AG04449 (cell line): Measurements from ENCODE around the gene U2AF2.

Experiments used
- CTCF ChIA-PET: fragments of 350-600 bp; formaldehyde crosslinking; extraction: SDS; loops from one replicate; lab custom pipeline; 2021; ENCODE audit warnings: antibody characterized with exemption; lab: Yijun Ruan, JAX
- POLR2A ChIA-PET: fragments of 400-600, 350-600 bp; formaldehyde crosslinking; extraction: SDS; loops from one replicate; lab custom pipeline; 2020; ENCODE audit warnings: antibody characterized with exemption, inconsistent platforms; lab: Yijun Ruan, JAX
- DNase-seq: peaks from one replicate; pipeline ENCODE4 v3.0.0-alpha.2; 2010; ENCODE audit warnings: low read depth, low spot score
- H3K4me3 ChIP-seq: 2 replicates; pipeline ENCODE4 v1.5.1; 2011; ENCODE audit warnings: low read depth, mild to moderate bottlenecking, control low read depth, low read length
- CTCF ChIP-seq: IDR thresholded peaks from one replicate; pipeline ENCODE4 v1.5.1; 2011; ENCODE audit warnings: mild to moderate bottlenecking, moderate library complexity, low read length, control low read depth, inconsistent platforms; ENCODE audit not compliant: insufficient read depth; ENCODE audit errors: missing control alignments

U2AF2 gene

GRCh38 chr19:55619286-55619685, 35.5 kb upstream of the U2AF2 start:
- no peak overlapping the region for H3K4me3 ChIP-seq
- TF ChIP-seq CTCF, result no peak
- ChIA-PET CTCF (interaction anchor here (1.8 to 5.4 kb wide), 4 partner anchors 12 to 115 kb away, joined by 5 to 53 read pairs (median 28); partner anchors contain the start of gene ZNF865), POLR2A (interaction anchor here (0.6 kb wide), 1 partner anchor 13 kb away, joined by 3 read pairs; no protein-coding TSS in a partner anchor)
- no peak for DNase-seq

- TF ChIP-seq CTCF, result no peak
- CTCF ChIA-PET, result interaction anchor here (1.4 to 5.4 kb wide), 4 partner anchors 12 to 153 kb away, joined by 5 to 53 read pairs (median 28); partner anchors contain the start of gene ZNF865
- H3K4me3 ChIP-seq, result no peak overlapping the region
- POLR2A ChIA-PET, result interaction anchor here (0.9 kb wide), 1 partner anchor 126 kb away, joined by 3 read pairs; no protein-coding TSS in a partner anchor
- DNase-seq, result no peak
Observed at GRCh38 chr19:55620410-55621204, 34.2 kb upstream of the U2AF2 start.

- H3K4me3 ChIP-seq, result no peak overlapping the region
- ChIA-PET CTCF (interaction anchor here (1.4 to 5.4 kb wide), 3 partner anchors 11 to 153 kb away, joined by 5 to 53 read pairs (median 43); partner anchors contain the start of gene ZNF865), POLR2A (interaction anchor here (0.9 kb wide), 1 partner anchor 127 kb away, joined by 3 read pairs; no protein-coding TSS in a partner anchor)
- DNase-seq, result no peak
- TF ChIP-seq CTCF, result no peak
Observed at GRCh38 chr19:55621205-55621672, 33.6 kb upstream of the U2AF2 start.

GRCh38 chr19:55621673-55622231, 33.1 kb upstream of the U2AF2 start:
- CTCF ChIA-PET, result interaction anchor here (1.3 to 5.4 kb wide), 3 partner anchors 9 to 11 kb away, joined by 3 to 53 read pairs (median 10); no protein-coding TSS in a partner anchor
- no peak for TF ChIP-seq CTCF
- POLR2A ChIA-PET, result interaction anchor here (0.8 to 0.9 kb wide), 2 partner anchors 23 to 127 kb away, joined by 3 read pairs; partner anchors contain the start of gene FIZ1
- no peak overlapping the region for H3K4me3 ChIP-seq
- no peak for DNase-seq

GRCh38 chr19:55622242-55622969, 32.4 kb upstream of the U2AF2 start:
- TF ChIP-seq CTCF, result no peak
- POLR2A ChIA-PET, result interaction anchor here (0.8 kb wide), 1 partner anchor 23 kb away, joined by 3 read pairs; the partner anchor contains the start of gene FIZ1
- DNase-seq, result no peak
- H3K4me3 ChIP-seq, result no peak overlapping the region
- CTCF ChIA-PET, result interaction anchor here (1.3 to 7.6 kb wide), 5 partner anchors 10 to 117 kb away, joined by 3 to 74 read pairs (median 35); no protein-coding TSS in a partner anchor
